GM21423 (cell line): Measurements from ENCODE around the gene PTPRQ.
"Not testable (repeated sequence)": the region's sequence is repeated elsewhere in the genome, so short reads cannot be mapped to it uniquely, and the experiment has no call there.

ENCODE experiments used
- ATAC-seq: cut with Tn5 transposase; IDR thresholded peaks from one replicate; pipeline ENCODE4 v1.9.1; 2021; ENCODE audit warnings: mild to moderate bottlenecking, moderate library complexity; ENCODE audit not compliant: unreplicated experiment

Gene PTPRQ

GRCh38 chr12:80627782-80628181 is 183.7 kb downstream of the PTPRQ start:
- ATAC-seq = no peak

- ATAC-seq = no peak
Measured at GRCh38 chr12:80632835-80633234, 188.8 kb downstream of the PTPRQ start.

DNA sequence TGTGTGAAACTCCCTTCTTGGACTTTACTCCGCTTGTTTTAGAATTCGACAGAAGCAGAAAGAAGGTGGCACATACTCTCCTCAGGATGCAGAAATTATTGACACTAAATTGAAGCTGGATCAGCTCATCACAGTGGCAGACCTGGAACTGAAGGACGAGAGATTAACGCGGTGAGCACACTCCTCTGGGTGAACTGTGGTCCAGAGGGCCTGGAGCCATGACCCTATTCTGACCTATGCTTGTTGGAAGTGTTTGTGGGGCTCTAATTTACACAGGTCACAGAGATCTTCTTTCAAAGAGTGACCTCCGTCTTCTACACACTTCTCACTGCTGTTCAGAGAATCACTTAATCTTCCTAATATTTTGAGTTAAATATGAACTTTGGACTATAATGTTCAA is 190.9 kb downstream of the PTPRQ start:
- ATAC-seq = no peak

DNA sequence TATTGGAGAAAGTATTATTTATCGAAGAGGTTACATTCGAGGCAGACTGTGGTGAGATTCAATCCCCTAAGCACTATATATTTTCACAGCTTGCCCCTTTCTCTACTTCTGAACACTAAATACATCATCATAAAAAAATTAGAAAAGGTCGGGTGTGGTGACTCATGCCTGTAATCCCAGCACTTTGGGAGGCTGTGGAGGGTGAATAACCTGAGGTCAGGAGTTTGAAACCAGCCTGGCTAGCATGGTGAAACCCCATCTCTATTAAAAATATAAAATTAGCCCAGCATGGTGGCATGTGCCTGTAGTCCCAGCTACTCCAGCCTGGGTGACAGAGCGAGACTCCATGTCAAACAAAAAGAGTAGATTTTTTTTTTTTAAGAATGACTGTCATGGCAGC is 192.8 kb downstream of the PTPRQ start:
- no peak for ATAC-seq

GRCh38 chr12:80641936-80642335 is 197.9 kb downstream of the PTPRQ start:
- no peak for ATAC-seq

DNA sequence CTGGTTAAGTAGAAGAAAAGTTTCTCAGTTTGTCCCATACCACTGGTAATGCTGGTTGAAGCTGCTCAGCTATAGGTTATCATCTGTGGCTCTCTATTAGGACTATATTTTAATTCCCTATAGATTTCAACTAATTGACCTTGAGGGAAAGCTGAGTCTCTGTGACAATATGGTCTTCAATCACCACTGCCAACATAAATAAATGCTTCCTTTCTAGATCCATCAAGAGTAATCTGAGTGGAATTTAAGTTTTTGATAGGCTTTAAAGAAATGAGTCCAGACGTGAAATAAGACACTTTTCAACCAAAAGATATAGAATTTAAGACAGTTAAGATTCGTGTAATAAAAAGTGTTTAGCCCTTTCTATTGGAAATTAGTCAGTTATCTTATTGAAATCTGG is 199.9 kb downstream of the PTPRQ start:
- no peak for ATAC-seq

GRCh38 chr12:80648881-80649280 is 204.8 kb downstream of the PTPRQ start:
- no peak for ATAC-seq

DNA sequence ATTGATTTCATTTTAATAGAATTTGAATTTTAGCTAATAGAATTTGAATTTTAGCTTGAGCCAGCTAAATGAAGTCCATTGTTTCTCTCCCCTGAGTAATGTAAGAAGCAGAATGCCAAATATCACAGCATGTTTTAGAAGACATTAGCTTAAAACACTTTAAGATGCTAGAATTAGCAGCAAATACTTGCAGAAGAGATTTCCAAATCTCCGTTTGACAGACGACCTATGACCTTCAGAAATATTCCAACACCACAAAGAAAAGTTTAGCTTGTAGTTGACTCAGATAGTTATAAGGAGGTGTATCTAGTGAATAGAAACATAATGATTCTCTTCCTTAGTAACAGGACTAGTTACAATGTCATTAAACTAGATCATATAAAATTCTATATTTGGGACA is 211.7 kb downstream of the PTPRQ start:
- ATAC-seq = no peak

GRCh38 chr12:80659512-80660063 is 215.6 kb downstream of the PTPRQ start:
- ATAC-seq = no peak

DNA sequence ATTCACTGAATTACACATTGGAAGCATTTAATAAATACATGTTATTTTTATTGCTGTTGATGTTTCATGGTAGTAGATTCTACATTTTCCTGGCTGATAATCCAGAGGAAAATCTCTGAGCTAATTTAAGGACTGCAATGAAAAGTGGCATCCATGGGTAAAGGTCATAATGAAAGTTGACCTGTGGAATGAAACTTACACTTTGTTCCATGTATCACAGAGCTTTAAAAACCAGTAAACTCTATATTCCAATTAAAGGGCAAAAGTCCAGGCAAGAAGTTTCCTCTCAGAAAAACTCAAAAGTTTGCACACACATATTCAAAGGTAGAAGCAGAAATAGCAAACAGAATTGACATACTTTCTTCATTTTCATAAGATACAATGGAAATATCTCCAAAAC is 218.6 kb downstream of the PTPRQ start:
- ATAC-seq = no peak

- ATAC-seq = no peak
Measured at GRCh38 chr12:80670214-80670613, 226.2 kb downstream of the PTPRQ start.

- ATAC-seq = not testable (repeated sequence)
Measured at GRCh38 chr12:80676042-80676636, 232.1 kb downstream of the PTPRQ start.

- no peak for ATAC-seq
Measured at GRCh38 chr12:80676856-80677255, 232.8 kb downstream of the PTPRQ start.

DNA sequence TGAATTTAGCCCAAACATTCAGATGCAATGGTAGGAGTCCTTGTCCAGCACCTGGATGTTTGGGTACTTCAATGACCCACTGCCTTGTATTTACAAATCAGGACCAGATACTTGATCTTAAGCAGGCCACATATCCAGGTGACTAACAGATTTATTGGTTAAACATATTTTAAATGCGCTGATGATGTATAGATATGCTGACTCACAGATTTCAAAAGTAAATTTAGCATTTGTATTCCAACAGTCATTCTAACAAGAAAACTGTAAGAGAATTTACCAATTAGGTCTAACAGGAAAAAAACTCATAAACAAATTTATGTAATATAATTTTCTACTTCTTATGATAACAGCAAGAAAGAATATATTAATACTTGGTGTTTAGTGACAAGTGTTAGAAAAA is 234.0 kb downstream of the PTPRQ start:
- no peak for ATAC-seq

- no peak for ATAC-seq
Measured at GRCh38 chr12:80679346-80680131, 235.5 kb downstream of the PTPRQ start.

GRCh38 chr12:80681287-80681686 is 237.3 kb downstream of the PTPRQ start:
- no peak for ATAC-seq

DNA sequence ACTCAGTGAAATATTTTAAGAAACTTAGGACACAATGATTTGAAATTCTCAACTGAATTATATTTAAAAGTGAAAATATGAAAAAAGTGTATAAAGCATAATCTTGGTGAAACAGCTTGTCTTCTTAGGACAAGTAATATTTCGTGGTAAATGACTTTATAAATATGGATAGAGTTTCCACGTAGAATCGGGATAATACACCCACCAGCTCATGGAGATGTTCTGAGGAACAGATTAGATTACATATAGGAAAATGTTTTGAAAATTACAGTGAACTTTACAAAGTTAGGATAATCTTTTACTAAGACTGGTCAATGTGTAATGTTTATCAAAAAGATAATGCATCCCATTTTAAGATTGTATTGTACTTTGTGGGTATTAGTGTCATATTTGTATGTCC is 237.8 kb downstream of the PTPRQ start:
- ATAC-seq = no peak

DNA sequence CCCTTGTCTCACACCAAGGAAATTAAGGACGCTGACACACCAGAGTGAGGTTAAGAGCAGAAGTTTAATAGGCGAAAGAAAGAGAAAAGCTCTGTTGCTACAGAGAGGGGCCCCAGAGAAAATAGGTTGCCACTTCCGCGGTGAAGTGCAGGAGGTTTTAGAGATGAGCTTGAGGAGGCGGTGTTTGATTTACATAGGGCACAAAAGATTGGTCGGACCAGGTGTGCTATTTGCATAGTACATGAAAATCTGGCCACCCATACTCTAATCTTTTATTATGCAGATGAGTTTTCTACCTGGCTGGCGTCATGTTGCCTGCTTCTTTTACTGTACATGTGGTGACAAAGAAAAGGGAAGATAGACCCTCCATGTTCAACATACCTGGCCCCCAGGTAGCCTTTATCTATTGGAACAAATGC is 240.1 kb downstream of the PTPRQ start:
- no peak for ATAC-seq

GRCh38 chr12:80690090-80690489 is 246.1 kb downstream of the PTPRQ start:
- no peak for ATAC-seq

DNA sequence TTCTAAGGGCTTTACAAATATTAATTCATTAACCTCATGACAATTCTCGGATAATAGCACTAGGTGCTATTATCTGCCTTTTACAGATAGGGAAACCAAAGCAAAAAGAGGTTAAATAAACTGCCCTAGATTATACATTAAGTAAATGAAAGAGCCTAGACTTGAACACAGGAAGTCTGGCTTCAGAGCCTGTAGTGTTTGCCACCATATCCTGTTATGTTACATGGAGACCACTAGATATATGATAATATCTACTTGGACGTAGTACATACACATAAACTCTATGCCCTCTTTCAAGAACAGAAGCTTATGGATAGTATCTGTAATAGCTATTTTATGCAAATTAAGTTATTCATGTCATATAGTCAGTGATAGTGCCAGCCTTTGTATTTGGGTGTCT is 246.5 kb downstream of the PTPRQ start:
- no peak for ATAC-seq

DNA sequence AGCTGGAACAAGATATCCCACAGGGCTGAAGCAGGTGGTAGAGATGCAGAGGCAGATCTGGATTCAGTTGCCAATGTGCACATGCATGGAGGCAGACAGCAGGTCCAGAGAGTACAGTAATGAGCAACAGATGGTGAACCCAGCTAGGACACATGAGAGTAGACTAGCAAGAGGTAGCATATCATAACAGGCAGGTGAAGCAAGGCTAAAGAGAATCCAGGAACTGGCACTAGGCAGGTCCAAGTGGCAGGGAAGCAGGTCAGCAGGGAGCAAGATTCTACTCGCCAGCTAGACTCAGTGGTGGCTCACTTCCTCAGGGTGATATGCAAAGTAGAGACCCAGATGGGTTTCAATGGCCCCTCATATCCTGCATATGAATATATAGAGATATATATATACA is 248.1 kb downstream of the PTPRQ start:
- no peak for ATAC-seq

DNA sequence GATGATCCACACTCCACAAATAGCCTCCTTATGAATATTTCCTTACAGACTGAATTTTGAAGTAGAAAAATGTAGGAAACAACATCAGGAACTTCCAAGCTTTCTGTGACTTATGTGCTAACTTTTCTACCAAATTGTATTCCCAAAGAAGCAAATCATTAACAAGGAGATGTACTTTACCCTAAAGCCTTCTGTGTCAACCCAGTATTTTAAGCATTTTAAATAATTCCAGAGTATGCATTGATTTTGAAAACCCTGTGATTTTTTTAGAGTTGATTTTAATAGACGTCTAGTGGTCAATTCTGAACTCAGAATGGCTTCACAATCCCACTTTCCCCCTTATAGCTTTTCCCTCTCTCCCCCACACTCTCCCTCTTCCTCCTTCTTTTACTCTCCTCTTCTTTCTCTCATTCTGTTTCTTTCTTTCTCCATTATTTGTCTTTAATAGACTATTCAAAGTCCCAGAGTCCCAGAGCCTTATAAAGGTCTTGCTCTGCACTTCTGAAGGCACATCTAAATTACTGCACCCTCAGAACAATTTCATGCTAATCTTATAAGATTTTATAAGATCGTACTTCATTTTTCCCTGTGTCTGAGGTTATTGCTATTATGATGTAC is 253.3 kb downstream of the PTPRQ start:
- ATAC-seq = no peak
